Activated CD4-positive, alpha-beta T cell treated with anti-CD3 and anti-CD28 coated beads for 36 hours (primary cell): ENCODE results near the gene ADARB2. TPM values are rescaled to one million over a fixed set of nuclear protein-coding genes. Genes with fewer than 3 reads are reported as not detected.

Experiments used
- ATAC-seq: fragments of 200-7000 bp; cut with Tn5 transposase; one replicate; pipeline ENCODE4 v1.10.0; 2021; ENCODE audit warnings: mild to moderate bottlenecking, moderate library complexity
- CTCF ChIA-PET: fragments of 350-600 bp; sonication (Branson Sonifier 250); formaldehyde crosslinking; loops from one replicate; lab custom pipeline; 2021; ENCODE audit warnings: antibody characterized with exemption; lab: Charles Lee
- POLR2A ChIA-PET: fragments of 350-600 bp; sonication (Branson Sonifier 250); formaldehyde crosslinking; loops from one replicate; lab custom pipeline; 2021; ENCODE audit warnings: antibody characterized with exemption, inconsistent platforms; lab: Charles Lee
- DNase-seq: peaks from one replicate; pipeline ENCODE4 v3.0.0-alpha.2; 2020
- H3K27ac Mint-ChIP-seq: one replicate; pipeline ENCODE4 v1.8.0; 2021; ENCODE audit warnings: mixed read lengths
- H3K27me3 Mint-ChIP-seq: one replicate; pipeline ENCODE4 v1.8.0; 2021; ENCODE audit warnings: mixed read lengths
- H3K36me3 Mint-ChIP-seq: one replicate; pipeline ENCODE4 v1.8.0; 2021; ENCODE audit warnings: low read depth, mixed read lengths
- H3K4me1 Mint-ChIP-seq: one replicate; pipeline ENCODE4 v1.8.0; 2021; ENCODE audit warnings: mixed read lengths
- H3K4me3 Mint-ChIP-seq: one replicate; pipeline ENCODE4 v1.8.0; 2021; ENCODE audit warnings: mild to moderate bottlenecking, moderate library complexity, mixed read lengths
- H3K9me3 Mint-ChIP-seq: one replicate; pipeline ENCODE4 v1.8.0; 2021; ENCODE audit warnings: low read depth, mixed read lengths
- intact Hi-C, 2 experiments: fragments of 100-400 bp; cut with DNase I in 1 of 2; cut with micrococcal nuclease in 1 of 2; formaldehyde crosslinking; loops; one replicate each; pipeline versions ENCODE4 v1.14.2 to v1.15.1; 2022 to 2024; cut with DNase I, micrococcal nuclease
- total RNA-seq, 2 experiments: library from RNA; stranded (reverse); gene quantifications; one replicate each; pipeline ENCODE4 v1.2.3, GENCODE V29; 2021

The ADARB2 gene
- total RNA-seq, 2 experiments from 2014 or later: not detected

DNA sequence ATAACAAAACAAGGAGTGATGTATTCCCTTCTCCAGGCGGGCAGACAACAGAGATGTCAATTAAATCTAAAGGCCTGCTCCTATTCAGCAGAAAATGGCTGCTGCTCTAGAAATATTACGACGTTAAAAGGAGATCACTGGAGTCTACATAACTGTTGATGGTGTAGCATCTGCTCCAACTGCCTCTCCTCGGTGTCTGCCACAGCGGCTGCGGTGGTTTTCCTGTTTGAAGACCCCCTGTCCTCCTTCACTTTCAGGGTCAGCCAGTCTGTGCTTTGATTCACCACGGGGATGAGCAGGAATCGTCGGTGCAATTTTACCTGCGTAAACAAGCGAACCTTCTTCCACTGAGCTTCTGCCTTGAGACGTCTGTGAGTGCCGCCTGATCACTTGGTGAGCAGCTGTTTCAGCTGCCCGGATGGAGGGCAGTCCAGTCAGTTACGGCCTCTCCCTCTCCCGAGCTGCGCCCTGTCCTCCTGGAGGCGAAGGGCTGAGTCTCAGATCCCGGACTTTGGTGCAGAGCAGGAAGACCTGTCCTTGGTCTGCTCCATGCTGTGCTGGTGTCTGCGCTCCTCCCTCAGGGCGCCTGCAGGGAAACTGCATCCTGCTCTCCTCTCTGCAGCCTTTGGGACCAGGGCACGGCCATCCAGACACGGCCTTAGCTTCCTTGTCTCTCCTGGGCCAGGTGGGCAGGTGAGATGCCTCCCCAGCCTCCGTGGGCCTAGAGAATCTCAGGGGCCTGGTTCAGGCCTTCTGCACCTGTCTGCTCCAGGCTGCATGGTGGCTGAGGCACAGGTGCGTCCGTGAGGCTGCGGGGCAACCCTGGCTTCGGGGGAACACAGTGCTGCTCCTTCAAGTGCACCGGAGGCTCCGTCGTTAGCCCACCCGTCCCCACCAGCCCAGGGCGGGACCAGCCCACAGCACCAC lies 326.6 kb downstream of the ADARB2 start:
- Mint-ChIP-seq H3K4me1 (no peaks in the 10 kb centered on the region), H3K36me3 (no peaks in the 10 kb centered on the region), H3K27ac (no peak overlapping the region), H3K27me3 (peaks cover 18% of the 10 kb centered on the region), H3K9me3 (no peaks in the 10 kb centered on the region), H3K4me3 (no peak overlapping the region)
- CTCF ChIA-PET: interaction anchor here (0.6 kb wide), 1 partner anchor 622 kb away, joined by 3 read pairs; no protein-coding TSS in a partner anchor
- DNase-seq (no peak), ATAC-seq (no peak)
- intact Hi-C loops: no loop called here
- POLR2A ChIA-PET: no interaction called here

DNA sequence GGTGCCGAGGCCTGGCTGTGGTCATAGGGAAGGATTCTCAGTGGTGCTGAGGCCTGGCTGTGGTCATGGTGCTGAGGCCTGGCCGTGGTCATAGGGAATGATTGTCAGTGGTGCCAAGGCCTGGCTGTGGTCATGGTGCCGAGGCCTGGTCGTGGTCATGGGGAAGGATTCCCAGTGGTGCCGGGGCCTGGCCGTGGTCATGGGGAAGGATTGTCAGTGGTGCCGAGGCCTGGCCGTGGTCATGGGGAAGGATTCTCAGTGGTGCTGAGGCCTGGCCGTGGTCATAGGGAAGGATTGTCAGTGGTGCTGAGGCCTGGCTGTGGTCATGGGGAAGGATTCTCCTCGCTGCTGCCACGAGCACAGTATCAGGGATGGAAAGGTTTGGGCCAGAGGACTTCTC lies 327.3 kb downstream of the ADARB2 start:
- ATAC-seq (no peak), DNase-seq (no peak)
- H3K4me1 Mint-ChIP-seq: no peaks in the 10 kb centered on the region
- intact Hi-C loops: no loop called here
- no peaks in the 10 kb centered on the region for H3K36me3 Mint-ChIP-seq
- H3K4me3 Mint-ChIP-seq: no peak overlapping the region
- CTCF ChIA-PET: no interaction called here
- H3K27me3 Mint-ChIP-seq: peaks cover 14% of the 10 kb centered on the region
- no peaks in the 10 kb centered on the region for H3K9me3 Mint-ChIP-seq
- no peak overlapping the region for H3K27ac Mint-ChIP-seq
- POLR2A ChIA-PET: no interaction called here

DNA sequence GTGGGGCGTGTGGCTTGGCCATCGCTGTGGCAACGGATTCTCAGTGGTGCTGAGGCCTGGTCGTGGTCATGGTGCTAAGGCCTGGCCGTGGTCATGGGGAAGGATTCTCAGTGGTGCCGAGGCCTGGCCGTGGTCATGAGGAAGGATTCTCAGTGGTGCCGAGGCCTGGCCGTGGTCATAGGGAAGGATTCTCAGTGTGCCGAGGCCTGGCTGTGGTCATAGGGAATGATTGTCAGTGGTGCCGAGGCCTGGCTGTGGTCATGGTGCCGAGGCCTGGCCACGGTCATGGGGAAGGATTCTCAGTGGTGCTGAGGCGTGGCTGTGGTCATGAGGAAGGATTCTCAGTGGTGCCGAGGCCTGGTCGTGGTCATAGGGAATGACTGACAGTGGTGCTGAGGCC lies 327.9 kb downstream of the ADARB2 start:
- Mint-ChIP-seq H3K27me3 (peaks cover 8% of the 10 kb centered on the region), H3K27ac (no peak overlapping the region), H3K4me1 (no peaks in the 10 kb centered on the region), H3K9me3 (no peaks in the 10 kb centered on the region), H3K4me3 (no peak overlapping the region), H3K36me3 (no peaks in the 10 kb centered on the region)
- POLR2A ChIA-PET: no interaction called here
- DNase-seq (no peak), ATAC-seq (no peak)
- CTCF ChIA-PET: no interaction called here
- intact Hi-C loops: no loop called here

DNA sequence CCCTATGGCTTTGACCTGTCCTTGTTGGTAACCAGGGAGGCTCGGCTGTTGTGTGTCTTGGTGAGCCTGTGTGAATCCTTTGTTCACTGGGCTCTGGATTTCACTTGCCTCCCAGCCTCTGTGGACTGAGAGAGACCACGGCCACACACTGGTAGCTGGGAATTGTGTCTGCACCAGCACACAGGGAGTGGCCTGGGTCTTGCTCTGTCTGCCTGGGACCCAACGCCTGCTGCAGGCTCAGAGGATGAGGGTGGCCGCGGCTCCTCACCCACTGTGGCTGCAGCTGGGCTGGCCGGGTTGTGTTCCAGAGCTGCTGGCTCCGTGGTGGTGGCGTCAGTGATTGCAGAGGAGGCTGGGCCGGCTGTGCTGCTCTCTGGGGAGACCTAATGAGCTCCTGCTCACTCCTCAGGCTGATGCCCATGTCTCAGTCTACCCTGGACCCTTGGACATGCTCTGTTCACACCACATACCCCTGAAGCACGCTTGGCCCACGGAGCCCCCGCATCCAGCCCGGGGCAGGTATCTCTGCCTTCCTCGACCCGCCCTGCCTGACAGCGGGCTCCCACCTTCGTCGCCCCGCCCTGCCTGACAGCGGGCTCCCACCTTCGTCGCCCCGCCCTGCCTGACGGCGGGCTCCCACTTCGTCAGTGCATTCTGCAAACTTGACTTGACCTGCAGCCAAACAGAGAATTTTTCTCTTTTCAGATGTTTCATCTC lies 328.5 kb downstream of the ADARB2 start:
- Mint-ChIP-seq H3K4me3 (no peak overlapping the region), H3K4me1 (no peaks in the 10 kb centered on the region), H3K27ac (no peak overlapping the region), H3K9me3 (no peaks in the 10 kb centered on the region), H3K36me3 (no peaks in the 10 kb centered on the region), H3K27me3 (peaks cover 7% of the 10 kb centered on the region)
- ATAC-seq (no peak), DNase-seq (no peak)
- ChIA-PET POLR2A (no interaction called here), CTCF (interaction anchor here (0.5 kb wide), 1 partner anchor 1149 kb away, joined by 3 read pairs; no protein-coding TSS in a partner anchor)
- intact Hi-C loops: no loop called here

DNA sequence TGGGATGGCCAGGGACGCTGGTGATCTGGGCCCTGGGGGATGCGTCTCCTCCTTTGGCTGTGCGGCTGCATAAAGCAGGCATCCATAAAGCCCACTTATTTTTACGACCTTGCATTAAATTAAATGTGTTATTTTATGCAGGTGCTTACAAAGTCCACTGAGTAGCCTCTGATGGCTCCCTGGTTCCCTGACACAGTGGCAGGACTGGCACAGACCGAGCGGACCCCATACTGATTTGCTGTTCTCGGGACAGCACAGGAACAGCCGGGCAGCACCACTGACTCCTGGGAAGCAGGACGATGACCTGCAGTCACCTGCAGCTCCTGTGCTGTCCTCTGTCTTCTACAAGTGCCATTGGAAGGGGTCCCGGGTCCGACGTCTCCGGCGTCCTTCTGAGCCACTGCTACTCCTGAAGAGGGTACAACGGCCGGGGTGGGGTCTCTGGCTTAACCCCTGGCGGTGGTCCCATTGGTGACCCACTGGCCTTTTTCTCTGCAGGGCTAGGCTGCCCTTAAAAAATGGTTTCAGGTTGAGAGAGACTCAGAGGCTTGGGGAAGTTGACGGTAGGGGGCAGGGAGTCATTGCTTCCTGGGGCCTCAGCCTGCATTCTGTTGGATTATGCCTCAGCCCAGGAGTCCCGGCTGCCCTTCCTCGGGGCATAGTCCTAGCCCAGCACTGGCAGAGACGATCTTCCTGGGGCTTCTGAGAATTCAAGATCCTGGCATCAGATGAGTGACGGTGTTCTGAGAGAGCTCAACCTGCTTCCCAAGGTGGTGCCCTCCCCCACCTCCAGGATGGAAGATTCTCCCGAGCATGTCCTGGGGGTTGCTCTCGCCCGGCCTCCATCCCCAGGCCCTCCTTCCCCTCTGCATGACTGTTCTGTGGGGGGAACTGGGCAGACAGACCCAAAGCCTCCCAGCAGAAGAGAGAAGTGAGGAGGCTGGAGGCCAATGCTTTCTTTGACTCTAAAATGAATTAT lies 330.1 kb downstream of the ADARB2 start:
- H3K36me3 Mint-ChIP-seq: no peaks in the 10 kb centered on the region
- ChIA-PET POLR2A (no interaction called here), CTCF (no interaction called here)
- DNase-seq (no peak), ATAC-seq (no peak)
- intact Hi-C loops: no loop called here
- peaks cover 2% of the 10 kb centered on the region for H3K27me3 Mint-ChIP-seq
- H3K4me1 Mint-ChIP-seq: no peaks in the 10 kb centered on the region
- H3K9me3 Mint-ChIP-seq: no peaks in the 10 kb centered on the region
- no peak overlapping the region for H3K27ac Mint-ChIP-seq
- no peak overlapping the region for H3K4me3 Mint-ChIP-seq

DNA sequence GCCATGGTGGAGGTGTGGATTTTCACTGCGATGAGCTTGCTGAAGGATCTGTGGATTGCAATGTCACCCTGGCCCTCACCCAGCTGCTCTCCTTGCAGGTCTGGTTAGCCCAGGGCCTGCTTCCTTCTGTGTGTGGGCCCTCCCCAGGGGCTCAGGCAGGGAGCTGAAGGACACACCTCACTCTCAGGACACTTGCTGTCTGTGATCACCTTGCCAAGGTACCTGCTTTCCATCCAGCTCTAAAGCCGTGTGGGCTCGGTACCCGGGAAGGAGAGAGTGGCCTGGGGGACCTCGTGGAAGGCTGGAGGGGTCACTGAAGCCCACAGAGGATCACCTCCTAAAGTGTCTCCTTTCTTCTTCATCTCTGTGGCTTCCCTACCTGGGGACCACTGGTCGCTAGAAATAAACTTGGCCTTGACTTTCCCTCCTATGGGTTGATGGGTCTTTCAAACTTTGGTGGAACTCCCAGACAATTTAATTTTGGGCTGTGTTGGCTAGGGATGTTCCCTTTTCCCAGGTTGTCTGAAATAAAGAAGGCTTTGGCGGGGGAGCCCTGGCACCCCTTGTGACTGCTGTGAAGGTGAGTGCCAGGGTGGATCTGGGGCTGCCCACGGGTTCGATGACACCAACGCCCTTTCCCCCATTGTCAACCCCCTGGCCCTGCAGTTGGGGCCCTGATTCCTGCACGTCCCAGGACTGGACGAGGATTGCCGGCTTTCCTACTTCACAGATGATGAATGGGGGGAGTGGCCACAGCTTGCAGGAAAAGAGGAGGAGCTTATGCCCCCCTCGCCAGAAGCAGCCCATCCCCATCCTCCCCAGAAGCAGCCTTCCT lies 331.0 kb downstream of the ADARB2 start:
- Mint-ChIP-seq H3K4me1 (no peaks in the 10 kb centered on the region), H3K9me3 (no peaks in the 10 kb centered on the region), H3K27ac (no peak overlapping the region), H3K36me3 (no peaks in the 10 kb centered on the region), H3K4me3 (no peak overlapping the region), H3K27me3 (peaks cover 2% of the 10 kb centered on the region)
- POLR2A ChIA-PET: no interaction called here
- ATAC-seq (no peak), DNase-seq (no peak)
- intact Hi-C loops: no loop called here
- CTCF ChIA-PET: no interaction called here

DNA sequence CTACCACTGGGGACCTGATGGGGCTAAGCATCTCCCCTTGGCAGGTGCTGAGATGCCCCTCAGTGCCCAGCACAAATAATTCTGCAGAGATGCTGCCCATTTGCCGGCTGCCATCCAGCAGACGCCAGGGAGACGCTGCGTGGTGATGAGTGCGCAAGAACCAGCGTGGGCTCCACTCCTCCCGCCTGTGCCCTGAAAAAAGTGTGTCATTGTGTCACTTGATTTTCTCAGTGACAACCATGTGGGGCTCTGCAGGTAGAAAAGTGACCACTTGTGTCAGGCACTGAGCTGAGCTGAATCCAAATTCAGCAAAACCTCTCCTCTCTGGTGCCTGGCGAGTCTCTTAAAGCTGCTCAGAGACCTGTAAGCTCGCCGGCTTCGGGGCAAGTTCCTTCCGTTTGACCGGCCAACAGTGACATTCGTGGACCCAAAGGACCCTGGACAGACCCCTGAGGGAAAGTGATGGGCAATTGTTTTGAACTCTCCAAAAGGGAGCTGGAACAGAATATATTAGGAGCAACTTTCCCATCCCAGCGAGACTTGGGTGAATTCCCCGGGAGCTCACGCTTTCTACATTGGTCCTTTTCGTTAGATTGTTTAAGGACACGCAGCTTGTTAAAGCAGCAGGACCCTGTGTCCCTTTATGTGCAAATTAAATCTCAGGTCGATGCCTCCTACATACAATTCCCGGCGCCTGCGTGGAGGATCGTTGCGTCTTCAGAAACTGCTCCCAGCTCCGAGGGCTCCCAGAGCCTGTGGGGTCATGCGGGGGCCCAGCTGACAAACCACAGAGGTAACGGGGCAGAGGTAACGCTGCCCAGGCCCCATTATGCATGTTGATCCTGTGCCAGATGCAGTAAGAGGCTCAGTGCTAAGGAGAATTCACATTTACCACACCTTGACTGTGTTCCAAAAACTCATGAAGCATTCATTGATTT lies 332.7 kb downstream of the ADARB2 start:
- POLR2A ChIA-PET: interaction anchor here (0.6 kb wide), 1 partner anchor 531 kb away, joined by 3 read pairs; no protein-coding TSS in a partner anchor
- H3K4me1 Mint-ChIP-seq: no peaks in the 10 kb centered on the region
- intact Hi-C loops: no loop called here

DNA sequence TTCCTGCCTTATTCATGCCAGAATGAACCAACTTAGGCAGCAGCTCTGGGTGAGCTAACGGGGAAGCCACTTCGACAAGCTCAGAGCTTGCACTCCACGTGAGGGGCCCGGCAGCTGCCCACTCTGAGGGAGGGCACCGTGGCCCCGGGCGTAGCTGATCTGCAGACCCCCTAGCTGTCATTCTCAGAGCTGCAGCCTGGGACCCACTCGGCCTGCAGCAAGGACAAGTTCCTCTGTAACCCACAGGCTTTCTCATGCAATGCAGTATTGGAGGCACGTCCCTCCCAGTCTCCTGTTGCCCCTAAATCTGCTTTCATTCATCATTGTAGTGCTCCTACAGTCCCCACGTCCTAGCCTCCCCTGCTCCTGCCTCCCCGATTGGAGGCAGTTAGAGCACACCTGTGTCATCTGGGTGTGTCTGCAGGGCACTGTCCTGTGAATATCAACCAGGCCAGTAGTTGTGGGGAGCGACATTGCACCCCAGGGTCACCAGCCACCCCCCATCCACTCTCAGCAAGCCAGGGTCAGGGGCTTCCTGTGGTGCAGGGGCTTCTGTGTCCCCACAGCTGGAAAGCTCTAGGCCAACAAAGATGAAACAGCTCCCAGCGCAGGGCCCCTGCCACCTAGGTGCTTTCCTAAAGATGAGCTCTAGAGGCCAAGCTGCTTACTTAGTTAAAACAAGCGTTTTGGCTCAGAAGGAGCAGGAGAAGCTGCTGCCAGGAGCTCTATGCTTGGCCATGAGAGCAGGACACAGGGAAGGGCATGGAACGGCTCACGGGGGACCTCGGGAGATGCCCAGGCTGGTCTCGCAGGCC lies 333.6 kb downstream of the ADARB2 start:
- peaks cover 4% of the 10 kb centered on the region for H3K27me3 Mint-ChIP-seq
- no peaks in the 10 kb centered on the region for H3K36me3 Mint-ChIP-seq
- no peak for DNase-seq
- no peaks in the 10 kb centered on the region for H3K4me1 Mint-ChIP-seq
- H3K9me3 Mint-ChIP-seq: no peaks in the 10 kb centered on the region
- ChIA-PET CTCF (interaction anchor here (0.6 to 2.0 kb wide), 3 partner anchors 9 to 166 kb away, joined by 3 to 5 read pairs (median 3); no protein-coding TSS in a partner anchor), POLR2A (no interaction called here)
- no peak for ATAC-seq
- H3K4me3 Mint-ChIP-seq: no peak overlapping the region
- H3K27ac Mint-ChIP-seq: no peak overlapping the region
- intact Hi-C loops: no loop called here

More for the DNA sequence above, 332.7 kb downstream of the ADARB2 start:
- CTCF ChIA-PET: interaction anchor here (0.6 to 2.0 kb wide), 2 partner anchors 16 to 872 kb away, joined by 3 to 5 read pairs; no protein-coding TSS in a partner anchor
- DNase-seq: no peak
- no peak for ATAC-seq
- Mint-ChIP-seq H3K36me3 (no peaks in the 10 kb centered on the region), H3K9me3 (no peaks in the 10 kb centered on the region), H3K4me3 (no peak overlapping the region), H3K27ac (no peak overlapping the region), H3K27me3 (peaks cover 4% of the 10 kb centered on the region)

DNA sequence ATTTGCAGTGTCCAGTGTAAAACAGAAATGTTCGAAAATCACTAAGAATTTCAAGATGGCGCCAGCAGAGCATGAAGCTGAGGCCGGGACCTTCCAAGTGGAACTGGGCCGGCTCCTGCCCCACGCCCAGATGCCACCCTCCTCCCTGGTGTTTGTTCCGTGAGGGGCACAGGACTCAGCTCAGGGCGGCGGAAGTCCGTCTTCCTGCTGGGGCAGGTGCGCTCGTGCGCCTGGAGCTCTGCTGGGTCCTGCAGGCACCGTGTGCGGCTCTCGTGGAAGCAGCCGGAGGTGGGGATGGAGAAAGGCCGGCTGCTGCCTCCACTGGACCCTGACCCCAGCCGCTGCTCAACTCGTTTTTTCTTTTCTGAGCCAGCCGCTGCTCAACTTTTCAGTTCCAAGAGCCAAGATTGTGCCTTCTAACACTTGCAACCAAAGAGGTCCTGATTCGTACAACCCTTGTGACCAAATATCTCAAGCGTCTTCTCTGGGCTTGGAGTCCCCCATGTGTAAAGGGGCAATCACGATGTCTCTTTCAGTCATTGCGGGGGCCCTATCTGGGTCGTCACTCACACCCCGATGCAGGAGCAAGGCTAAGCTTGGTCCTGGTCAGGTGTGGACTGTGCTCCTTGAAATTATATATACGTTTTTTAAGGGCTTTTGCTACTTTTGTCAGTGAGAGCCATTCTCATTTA lies 334.4 kb downstream of the ADARB2 start:
- CTCF ChIA-PET: interaction anchor here (0.6 to 0.7 kb wide), 3 partner anchors 8 to 167 kb away, joined by 3 read pairs; no protein-coding TSS in a partner anchor
- intact Hi-C loops: no loop called here

More for the DNA sequence above, 334.4 kb downstream of the ADARB2 start:
- Mint-ChIP-seq H3K9me3 (no peaks in the 10 kb centered on the region), H3K4me1 (no peaks in the 10 kb centered on the region), H3K4me3 (no peak overlapping the region), H3K36me3 (no peaks in the 10 kb centered on the region), H3K27me3 (peaks cover 4% of the 10 kb centered on the region), H3K27ac (no peak overlapping the region)
- no peak for DNase-seq
- POLR2A ChIA-PET: no interaction called here
- no peak for ATAC-seq
